GM19395 (cell line): ENCODE measurements around the gene PHC1.
"Not testable (repeated sequence)": the region's sequence is repeated elsewhere in the genome, so short reads cannot be mapped to it uniquely, and the experiment has no call there.

Source experiments
- ATAC-seq: cut with Tn5 transposase; IDR thresholded peaks from one replicate; pipeline ENCODE4 v1.9.1; 2021; ENCODE audit warnings: mild to moderate bottlenecking, moderate library complexity; ENCODE audit not compliant: unreplicated experiment

Gene PHC1

GRCh38 chr12:8914033-8914715 lies at the start of gene PHC1:
Gene PHC1, plus strand, starts transcription at chr12:8914509. Its CDS starts 3,169 bp downstream, at chr12:8917678.
- peak; percentile 66 for ATAC-seq

GRCh38 chr12:8866429-8866828 lies 47.9 kb upstream of the PHC1 start:
- ATAC-seq = no peak

DNA sequence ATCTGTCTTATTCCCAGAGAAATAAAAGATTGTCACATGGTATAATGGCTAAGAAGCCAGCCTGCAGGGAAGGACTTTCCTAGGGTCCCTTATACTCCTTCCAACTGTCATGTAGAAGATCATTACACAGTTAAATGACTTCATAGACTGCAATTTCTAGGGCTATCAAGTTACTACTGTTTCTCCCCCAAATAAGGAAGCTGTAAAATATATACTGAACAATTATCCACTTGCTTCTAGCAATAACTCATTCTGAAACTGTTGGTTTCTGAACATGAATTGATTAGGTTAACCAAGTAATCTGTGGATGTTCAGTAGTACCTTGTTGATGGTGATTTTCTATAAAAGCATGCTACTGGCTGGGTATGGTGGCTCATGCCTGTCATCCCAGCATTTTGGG lies 47.3 kb upstream of the PHC1 start:
- no peak for ATAC-seq

GRCh38 chr12:8867786-8868185 lies 46.5 kb upstream of the PHC1 start:
- ATAC-seq = no peak

DNA sequence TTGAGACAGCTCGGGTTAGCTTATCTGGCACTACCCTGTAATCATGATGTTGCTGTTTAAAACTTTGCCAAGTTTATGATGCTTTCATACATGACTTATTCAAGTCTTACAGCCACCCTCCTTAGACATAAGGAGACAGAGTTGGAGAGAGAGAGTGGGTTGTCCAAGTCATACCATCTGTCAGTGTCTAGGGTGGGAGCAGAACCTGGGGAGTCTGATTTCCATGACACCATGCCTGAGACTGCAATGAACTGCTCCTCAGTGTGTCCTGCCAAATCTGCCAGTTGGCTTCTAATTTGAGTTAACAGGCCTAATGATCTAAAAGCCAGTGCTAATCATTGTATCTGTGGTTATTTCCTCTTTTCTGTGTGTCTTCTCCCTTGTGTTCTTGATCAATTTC lies 43.7 kb upstream of the PHC1 start:
- ATAC-seq = no peak

DNA sequence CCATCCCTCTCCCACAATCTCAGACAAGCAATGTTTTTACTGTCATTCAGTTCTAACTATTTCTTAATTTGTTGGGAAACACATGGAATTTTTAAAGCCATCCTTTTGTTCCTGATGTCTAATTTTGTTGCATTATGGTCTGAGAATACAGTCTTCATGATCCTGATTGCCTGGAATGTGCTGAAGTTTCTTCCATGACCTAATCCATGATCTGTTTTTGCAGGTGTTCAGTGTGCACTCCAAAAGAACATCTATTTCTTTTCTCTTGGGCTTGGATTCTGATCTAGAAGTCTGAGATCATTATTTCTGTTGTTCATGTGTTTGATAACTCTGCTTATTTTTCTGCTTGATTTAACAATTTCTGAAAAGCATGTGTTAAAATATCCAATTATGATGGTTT lies 43.2 kb upstream of the PHC1 start:
- no peak for ATAC-seq

GRCh38 chr12:8876887-8877286 lies 37.4 kb upstream of the PHC1 start:
- ATAC-seq = no peak

DNA sequence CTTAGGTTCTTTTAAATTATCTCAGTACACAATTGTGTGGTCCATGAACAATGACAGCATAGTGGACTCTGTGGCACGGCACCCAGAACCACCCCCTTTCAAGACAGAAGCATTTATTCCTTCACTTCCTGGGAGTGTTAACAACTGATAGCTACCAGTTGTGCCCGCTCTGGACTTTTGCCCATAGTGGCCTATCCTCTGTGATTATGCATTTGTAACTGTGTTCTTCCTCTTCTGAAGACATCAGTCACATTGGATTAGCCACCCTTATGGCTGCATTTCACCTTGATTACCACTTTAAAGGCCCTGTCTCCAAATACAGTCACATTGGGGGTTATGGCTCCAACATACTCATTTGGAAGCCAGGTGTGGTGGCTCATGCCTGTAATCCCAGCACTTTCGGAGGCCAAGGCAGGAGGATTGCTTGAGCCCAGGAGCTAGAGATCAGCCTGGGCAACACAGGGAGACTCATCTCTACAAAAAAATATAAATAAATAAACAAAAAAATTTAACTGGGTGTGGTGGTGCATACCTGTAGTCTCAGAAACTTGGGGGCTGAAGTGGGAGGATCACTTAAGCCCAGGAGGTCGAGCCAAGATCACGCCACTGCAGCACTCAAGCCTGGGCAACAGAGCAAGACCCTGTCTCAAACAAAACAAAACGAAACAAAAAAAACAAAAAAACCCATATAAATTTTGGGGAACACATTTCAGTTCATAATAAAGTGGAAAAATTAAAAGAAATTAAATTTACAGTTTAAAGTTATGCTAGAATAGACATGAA lies 27.6 kb upstream of the PHC1 start:
- ATAC-seq = no peak

- no peak for ATAC-seq
These were observed 27.0 kb upstream of the PHC1 start for GRCh38 chr12:8887285-8887715.

GRCh38 chr12:8890313-8891085 lies 23.8 kb upstream of the PHC1 start:
- peak; percentile 58 for ATAC-seq

GRCh38 chr12:8891976-8892375 lies 22.3 kb upstream of the PHC1 start:
- no peak for ATAC-seq

GRCh38 chr12:8894378-8894777 lies 19.9 kb upstream of the PHC1 start:
- ATAC-seq = no peak

DNA sequence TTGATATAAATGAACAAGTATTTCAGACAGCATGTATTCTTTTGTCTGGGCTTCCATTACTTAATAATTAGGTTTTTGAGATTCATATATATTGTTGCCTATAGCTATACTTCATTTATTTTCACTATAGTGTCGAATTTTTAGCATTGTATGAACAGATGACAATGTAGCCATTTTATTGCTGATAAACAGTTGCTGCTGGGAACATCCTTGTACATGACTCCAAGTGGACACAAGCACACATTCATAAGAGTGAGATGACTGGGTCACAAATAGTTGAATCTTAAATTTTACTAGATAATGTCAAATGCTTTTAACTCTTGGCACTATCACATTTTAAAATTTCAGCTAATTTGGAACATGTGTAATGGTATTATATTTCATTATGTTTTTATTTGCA lies 19.3 kb upstream of the PHC1 start:
- no peak for ATAC-seq

GRCh38 chr12:8897081-8897480 lies 17.2 kb upstream of the PHC1 start:
- ATAC-seq = no peak

- ATAC-seq = no peak
These were observed 14.5 kb upstream of the PHC1 start for GRCh38 chr12:8899830-8900229.

DNA sequence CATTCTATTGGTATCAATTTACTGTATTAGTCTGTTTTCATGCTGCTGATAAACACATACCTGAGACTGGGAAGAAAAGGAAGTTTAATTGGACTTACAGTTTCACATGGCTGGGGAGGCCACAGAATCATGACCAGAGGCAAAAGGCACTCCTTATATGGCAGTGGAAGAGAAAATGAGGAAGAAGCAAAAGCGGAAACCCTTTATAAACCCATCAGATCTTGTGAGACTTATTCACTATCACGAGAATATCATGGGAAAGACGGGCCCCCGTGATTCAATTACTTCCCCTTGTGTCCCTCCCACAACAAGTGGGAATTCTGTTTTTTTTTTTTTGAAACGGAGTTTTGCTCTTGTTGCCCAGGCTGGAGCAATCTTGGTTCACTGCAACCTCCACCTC lies 11.6 kb upstream of the PHC1 start:
- ATAC-seq = not testable (repeated sequence)

- no peak for ATAC-seq
These were observed 10.7 kb upstream of the PHC1 start for GRCh38 chr12:8903646-8904045.

DNA sequence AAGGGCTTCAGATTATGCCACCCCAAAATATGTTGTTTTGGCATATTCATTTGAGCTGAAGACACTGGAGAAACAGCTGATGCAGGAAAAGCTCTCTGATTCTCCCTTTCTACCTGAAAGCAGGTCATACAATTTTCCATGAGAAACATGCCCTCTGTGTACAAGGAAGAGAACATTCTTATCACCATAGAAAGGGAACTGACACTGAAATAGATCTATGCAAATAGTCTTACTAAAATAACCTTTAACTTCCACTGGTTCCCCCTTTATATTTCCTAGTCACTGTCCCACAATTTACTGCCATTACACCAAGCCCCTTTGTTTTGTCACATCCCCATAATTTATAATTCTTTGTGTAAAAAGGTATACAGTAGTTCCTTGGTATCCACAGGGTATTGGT lies 9.6 kb upstream of the PHC1 start:
- ATAC-seq = no peak

- ATAC-seq = no peak
These were observed 8.8 kb upstream of the PHC1 start for GRCh38 chr12:8905546-8905945.

DNA sequence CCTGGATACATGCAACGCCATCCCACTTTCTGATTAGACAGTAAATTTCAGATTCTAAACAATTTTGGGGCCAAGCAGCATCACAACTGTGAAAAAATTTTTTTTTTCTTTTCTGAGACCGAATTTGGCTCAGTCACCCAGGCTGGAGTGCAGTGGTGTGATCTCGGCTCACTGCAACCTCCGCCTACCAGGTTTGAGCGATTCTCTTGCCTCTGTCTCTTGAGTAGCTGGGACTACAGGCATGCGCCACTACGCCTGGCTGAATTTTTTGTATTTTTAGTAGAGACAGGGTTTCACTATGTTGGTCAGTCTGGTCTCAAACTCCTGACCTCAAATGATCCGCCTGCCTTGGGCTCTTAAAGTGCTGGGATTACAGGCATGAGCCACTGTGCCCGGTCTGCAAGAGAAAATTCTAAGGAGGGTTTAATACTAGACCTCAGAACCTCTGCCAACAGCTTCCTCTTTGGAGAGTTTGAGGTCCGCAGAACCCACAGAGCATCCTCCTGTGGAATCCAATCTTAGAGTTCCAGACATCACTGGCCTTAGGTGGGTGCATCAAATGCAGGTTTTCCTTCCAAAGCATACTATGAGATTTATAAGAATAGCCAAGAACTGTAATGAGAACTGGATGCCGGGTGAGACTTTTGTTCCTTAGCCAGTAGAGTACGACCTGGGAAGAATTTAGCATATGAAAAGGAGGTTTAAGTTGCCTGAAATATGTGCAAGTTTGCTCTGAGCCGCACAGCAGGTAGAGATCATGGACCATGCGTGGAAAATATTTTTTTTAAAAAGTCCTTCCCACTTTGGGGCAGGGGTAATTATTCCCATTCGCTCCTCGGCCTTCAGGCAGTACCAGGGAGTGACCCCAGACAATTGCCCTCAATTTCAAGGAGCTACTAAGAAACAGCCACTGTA lies 7.8 kb upstream of the PHC1 start:
- ATAC-seq = no peak

DNA sequence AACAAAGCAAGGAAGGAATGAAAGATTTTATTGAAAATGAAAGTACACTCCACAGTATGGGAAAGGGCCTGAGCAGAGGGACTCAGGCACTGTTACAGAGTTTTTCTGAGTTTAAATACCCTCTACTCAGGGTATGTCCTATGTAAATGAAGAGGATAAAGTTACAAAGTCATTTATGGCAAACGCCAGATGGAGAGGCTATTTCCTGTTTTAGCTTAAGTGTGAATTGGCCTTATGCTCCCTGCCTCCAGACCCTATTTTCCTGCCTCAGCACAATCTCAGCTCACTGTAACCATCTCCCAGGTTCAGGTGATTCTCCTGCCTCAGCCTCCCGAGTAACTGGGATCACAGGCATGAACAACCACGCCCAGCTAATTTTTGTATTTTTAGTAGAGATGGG lies 6.8 kb upstream of the PHC1 start:
- ATAC-seq = no peak
